CD8-positive, alpha-beta memory T cell (primary cell): ENCODE results near the gene SLC6A13. TPM values are rescaled to one million over a fixed set of nuclear protein-coding genes. Genes with fewer than 3 reads are reported as not detected.

Experiments
- CTCF ChIA-PET: fragments of 350-600 bp; sonication (Branson Sonifier 250); formaldehyde crosslinking; loops from one replicate; lab custom pipeline; 2021; ENCODE audit warnings: antibody characterized with exemption; lab: Charles Lee
- POLR2A ChIA-PET: fragments of 350-600 bp; sonication (Branson Sonifier 250); formaldehyde crosslinking; loops from one replicate; lab custom pipeline; 2021; ENCODE audit warnings: antibody characterized with exemption; lab: Charles Lee
- DNase-seq, 5 donors: peaks; one replicate each; pipeline versions ENCODE4 v3.0.0 to v3.0.0-alpha.2; 2020 to 2022; ENCODE audit warnings: mixed read lengths in 1 of 5
- H3K27ac ChIP-seq: one replicate; pipeline ENCODE4 v1.7.0; 2013; ENCODE audit warnings: low read depth, mild to moderate bottlenecking, low read length, moderate library complexity
- H3K27me3 ChIP-seq: 2 replicates; pipeline ENCODE4 v1.7.0; 2013; ENCODE audit warnings: low read length, mild to moderate bottlenecking; ENCODE audit not compliant: insufficient read depth, poor library complexity, severe bottlenecking
- H3K36me3 ChIP-seq: 2 replicates; pipeline ENCODE4 v1.7.0; 2013; ENCODE audit warnings: mild to moderate bottlenecking, low read length, moderate library complexity; ENCODE audit not compliant: insufficient read depth
- H3K4me1 ChIP-seq: 2 replicates; pipeline ENCODE4 v1.7.0; 2013; ENCODE audit warnings: mild to moderate bottlenecking, low read length, moderate library complexity; ENCODE audit not compliant: insufficient read depth
- H3K4me3 ChIP-seq: 2 replicates; pipeline ENCODE4 v1.7.0; 2013; ENCODE audit warnings: mild to moderate bottlenecking, low read length
- H3K9me3 ChIP-seq: 2 replicates; pipeline ENCODE4 v1.7.0; 2013; ENCODE audit warnings: mild to moderate bottlenecking, low read length
- H3K27ac Mint-ChIP-seq, 8 donors: one replicate each; pipeline ENCODE4 v1.8.0; 2020 to 2021; ENCODE audit warnings: mixed read lengths in 8 of 8, mild to moderate bottlenecking in 6 of 8, inconsistent platforms in 3 of 8, moderate library complexity in 3 of 8
- H3K27me3 Mint-ChIP-seq, 2 donors: one replicate each; pipeline ENCODE4 v1.8.0; 2020 to 2021; ENCODE audit warnings: mixed read lengths in 2 of 2, mild to moderate bottlenecking in 1 of 2, moderate library complexity in 1 of 2
- H3K36me3 Mint-ChIP-seq, 3 donors: one replicate each; pipeline ENCODE4 v1.8.0; 2020 to 2021; ENCODE audit warnings: mixed read lengths in 3 of 3, inconsistent platforms in 1 of 3, mild to moderate bottlenecking in 1 of 3
- H3K4me1 Mint-ChIP-seq, 3 donors: one replicate each; pipeline ENCODE4 v1.8.0; 2020 to 2021; ENCODE audit warnings: mixed read lengths in 3 of 3, inconsistent platforms in 1 of 3, mild to moderate bottlenecking in 1 of 3
- H3K4me3 Mint-ChIP-seq, 7 donors: one replicate each; pipeline ENCODE4 v1.8.0; 2020 to 2021; ENCODE audit warnings: mixed read lengths in 7 of 7, mild to moderate bottlenecking in 6 of 7, moderate library complexity in 4 of 7, inconsistent platforms in 2 of 7
- H3K9me3 Mint-ChIP-seq, 5 donors: one replicate each; pipeline ENCODE4 v1.8.0; 2020 to 2022; ENCODE audit warnings: mixed read lengths in 5 of 5, mild to moderate bottlenecking in 3 of 5, moderate library complexity in 2 of 5, inconsistent platforms in 1 of 5
- polyA plus RNA-seq: library from polyadenylated mRNA; unstranded; fragments of 300-500 nt; fragmentation: Illumina TruSeq; gene quantifications from one replicate; pipeline ENCODE4 v1.2.3, GENCODE V29; 2021
- total RNA-seq, 2 experiments: library from RNA; stranded (reverse); gene quantifications; one replicate each; pipeline ENCODE4 v1.2.3, GENCODE V29; 2021

The SLC6A13 gene
- total and polyA plus RNA-seq, 3 experiments from 2014 or later, result 0.09 to 0.31 TPM; not detected in 1

GRCh38 chr12:179885-180284 lies 82.8 kb downstream of the SLC6A13 start:
- no peaks in the 10 kb centered on the region for H3K9me3 ChIP-seq
- DNase-seq, result no peak
- H3K27me3 Mint-ChIP-seq, result peaks cover 2 to 45% of the 10 kb centered on the region in 2 donors
- H3K27ac ChIP-seq, result no peak overlapping the region
- no peaks in the 10 kb centered on the region for H3K36me3 ChIP-seq
- H3K4me3 Mint-ChIP-seq, result no peak overlapping the region
- H3K4me1 ChIP-seq, result no peaks in the 10 kb centered on the region
- no peaks in the 10 kb centered on the region for H3K9me3 Mint-ChIP-seq
- no peaks in the 10 kb centered on the region for H3K36me3 Mint-ChIP-seq
- peak overlapping the region in 1 of 8 donors; percentile 74 for H3K27ac Mint-ChIP-seq
- H3K27me3 ChIP-seq, result no peaks in the 10 kb centered on the region
- no peak overlapping the region for H3K4me3 ChIP-seq
- peaks cover 3 to 8% (median 8%) of the 10 kb centered on the region in 3 donors for H3K4me1 Mint-ChIP-seq
- ChIA-PET POLR2A (no interaction called here), CTCF (no interaction called here)

- no peaks in the 10 kb centered on the region for H3K27me3 ChIP-seq
- H3K27ac Mint-ChIP-seq, result no peak overlapping the region
Measured at GRCh38 chr12:179131-179884, 83.3 kb downstream of the SLC6A13 start.

GRCh38 chr12:178829-179109 lies 83.9 kb downstream of the SLC6A13 start:
- H3K27ac Mint-ChIP-seq, result no peak overlapping the region
- Histone ChIP-seq H3K27ac (no peak overlapping the region), H3K4me1 (no peaks in the 10 kb centered on the region), H3K9me3 (no peaks in the 10 kb centered on the region), H3K27me3 (no peaks in the 10 kb centered on the region), H3K4me3 (no peak overlapping the region), H3K36me3 (no peaks in the 10 kb centered on the region)
- H3K9me3 Mint-ChIP-seq, result no peaks in the 10 kb centered on the region
- H3K27me3 Mint-ChIP-seq, result peaks cover 2 to 45% of the 10 kb centered on the region in 2 donors
- CTCF ChIA-PET, result no interaction called here
- H3K4me1 Mint-ChIP-seq, result peaks cover 3 to 8% (median 8%) of the 10 kb centered on the region in 3 donors
- no peak for DNase-seq
- H3K4me3 Mint-ChIP-seq, result no peak overlapping the region
- no peaks in the 10 kb centered on the region for H3K36me3 Mint-ChIP-seq
- POLR2A ChIA-PET, result no interaction called here

More at GRCh38 chr12:179131-179884, 83.3 kb downstream of the SLC6A13 start:
- Histone ChIP-seq H3K9me3 (no peaks in the 10 kb centered on the region), H3K36me3 (no peaks in the 10 kb centered on the region), H3K4me1 (no peaks in the 10 kb centered on the region), H3K4me3 (no peak overlapping the region), H3K27ac (no peak overlapping the region)
- no peaks in the 10 kb centered on the region for H3K36me3 Mint-ChIP-seq
- DNase-seq, result no peak
- ChIA-PET CTCF (no interaction called here), POLR2A (no interaction called here)
- H3K27me3 Mint-ChIP-seq, result peaks cover 2 to 43% of the 10 kb centered on the region in 2 donors
- peaks cover 3 to 8% (median 8%) of the 10 kb centered on the region in 3 donors for H3K4me1 Mint-ChIP-seq
- H3K4me3 Mint-ChIP-seq, result no peak overlapping the region
- H3K9me3 Mint-ChIP-seq, result no peaks in the 10 kb centered on the region

GRCh38 chr12:177980-178828 lies 84.4 kb downstream of the SLC6A13 start:
- H3K27ac ChIP-seq, result no peak overlapping the region
- H3K4me1 ChIP-seq, result no peaks in the 10 kb centered on the region
- H3K4me3 Mint-ChIP-seq, result no peak overlapping the region
- H3K9me3 Mint-ChIP-seq, result no peaks in the 10 kb centered on the region
- peaks cover 3 to 8% (median 8%) of the 10 kb centered on the region in 3 donors for H3K4me1 Mint-ChIP-seq
- ChIA-PET POLR2A (no interaction called here), CTCF (no interaction called here)
- no peaks in the 10 kb centered on the region for H3K36me3 ChIP-seq
- H3K4me3 ChIP-seq, result no peak overlapping the region
- H3K36me3 Mint-ChIP-seq, result no peaks in the 10 kb centered on the region
- H3K27ac Mint-ChIP-seq, result no peak overlapping the region
- no peaks in the 10 kb centered on the region for H3K9me3 ChIP-seq
- no peak for DNase-seq
- no peaks in the 10 kb centered on the region for H3K27me3 ChIP-seq
- peaks cover 2 to 45% of the 10 kb centered on the region in 2 donors for H3K27me3 Mint-ChIP-seq

- H3K4me3 Mint-ChIP-seq, result no peak overlapping the region
- peaks cover 4 to 47% of the 10 kb centered on the region in 2 donors for H3K27me3 Mint-ChIP-seq
- no peaks in the 10 kb centered on the region for H3K27me3 ChIP-seq
- peaks cover 3 to 8% (median 8%) of the 10 kb centered on the region in 3 donors for H3K4me1 Mint-ChIP-seq
- H3K4me3 ChIP-seq, result no peak overlapping the region
- H3K9me3 ChIP-seq, result no peaks in the 10 kb centered on the region
- no peak overlapping the region for H3K27ac ChIP-seq
- H3K36me3 Mint-ChIP-seq, result no peaks in the 10 kb centered on the region
- no peaks in the 10 kb centered on the region for H3K9me3 Mint-ChIP-seq
- no peak for DNase-seq
- no peaks in the 10 kb centered on the region for H3K36me3 ChIP-seq
- CTCF ChIA-PET, result no interaction called here
- POLR2A ChIA-PET, result no interaction called here
- no peak overlapping the region for H3K27ac Mint-ChIP-seq
- H3K4me1 ChIP-seq, result no peaks in the 10 kb centered on the region
Measured at GRCh38 chr12:177336-177979, 85.2 kb downstream of the SLC6A13 start.

- no peak overlapping the region for H3K27ac ChIP-seq
- ChIA-PET CTCF (no interaction called here), POLR2A (no interaction called here)
- Mint-ChIP-seq H3K36me3 (no peaks in the 10 kb centered on the region), H3K4me1 (peaks cover 3 to 8% (median 8%) of the 10 kb centered on the region in 3 donors), H3K27ac (peak overlapping the region in 1 of 8 donors; percentile 11), H3K4me3 (no peak overlapping the region), H3K9me3 (no peaks in the 10 kb centered on the region), H3K27me3 (peaks cover 4 to 47% of the 10 kb centered on the region in 2 donors)
- H3K27me3 ChIP-seq, result no peaks in the 10 kb centered on the region
- H3K4me1 ChIP-seq, result no peaks in the 10 kb centered on the region
- no peak overlapping the region for H3K4me3 ChIP-seq
- H3K36me3 ChIP-seq, result no peaks in the 10 kb centered on the region
- H3K9me3 ChIP-seq, result no peaks in the 10 kb centered on the region
- DNase-seq, result no peak
Measured at GRCh38 chr12:176321-177181, 86.1 kb downstream of the SLC6A13 start.

GRCh38 chr12:175759-176158 lies 86.9 kb downstream of the SLC6A13 start:
- POLR2A ChIA-PET, result no interaction called here
- Mint-ChIP-seq H3K4me1 (peaks cover 3 to 8% (median 8%) of the 10 kb centered on the region in 3 donors), H3K27ac (no peak overlapping the region), H3K9me3 (no peaks in the 10 kb centered on the region), H3K4me3 (no peak overlapping the region), H3K27me3 (peaks cover 4 to 51% of the 10 kb centered on the region in 2 donors), H3K36me3 (no peaks in the 10 kb centered on the region)
- no peak overlapping the region for H3K27ac ChIP-seq
- H3K4me3 ChIP-seq, result no peak overlapping the region
- no peaks in the 10 kb centered on the region for H3K9me3 ChIP-seq
- CTCF ChIA-PET, result no interaction called here
- DNase-seq, result no peak
- no peaks in the 10 kb centered on the region for H3K27me3 ChIP-seq
- no peaks in the 10 kb centered on the region for H3K36me3 ChIP-seq
- no peaks in the 10 kb centered on the region for H3K4me1 ChIP-seq
